ENCODE data around the gene PCNX2.

The PCNX2 gene

DNA sequence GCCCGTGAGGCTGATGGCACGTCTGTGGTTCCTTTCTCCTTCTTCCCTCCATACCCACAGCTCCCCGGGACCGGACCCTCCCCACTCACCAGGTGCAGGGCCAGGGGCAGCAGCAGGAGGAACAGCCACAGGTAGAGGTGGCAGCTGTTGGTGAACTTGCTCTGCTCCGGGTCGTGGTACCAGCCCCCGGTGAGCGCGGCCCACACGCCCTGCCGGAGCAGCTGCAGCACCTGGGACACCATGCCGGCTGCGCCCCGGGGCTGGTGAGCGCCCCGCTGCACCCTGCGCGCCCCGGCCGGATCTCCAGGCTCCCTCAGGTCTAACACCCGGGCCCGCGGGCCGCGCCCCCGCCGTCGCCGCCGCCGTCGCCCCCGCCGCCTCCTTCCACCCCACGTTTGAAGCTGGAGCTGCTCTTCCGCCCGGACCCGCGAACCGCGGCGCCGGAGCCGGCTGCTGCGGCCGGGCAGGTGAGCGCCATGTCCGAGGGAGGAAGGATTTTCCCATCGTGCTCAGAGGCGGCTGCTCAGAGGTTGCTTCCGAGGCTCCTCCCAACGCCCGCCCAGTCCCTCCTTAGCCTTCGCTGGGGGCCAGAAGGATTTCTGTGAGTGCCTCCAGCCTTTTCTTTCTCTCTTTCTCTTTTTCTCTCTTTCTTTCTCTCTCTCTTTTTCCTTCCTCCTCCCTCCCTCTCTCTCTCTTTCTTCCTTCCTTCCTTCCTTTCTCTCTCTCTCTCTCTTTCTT, at the start of gene PCNX2 (continued):
- 0 out of 2 replicates have a peak, but pooled peaks have one; percentile 31 for TF ChIP-seq ZNF518A (tag by site-specific recombination; conservative IDR thresholded peaks at IDR 0.05; ENCODE audit: low read depth)
- peak; percentile 48 for TF ChIP-seq ZEB2 (tag by site-specific recombination; IDR thresholded peaks at IDR 0.05)
- TF ChIP-seq ZNF707 (tag by site-specific recombination; IDR thresholded peaks at IDR 0.05): no peak
- no peak for TF ChIP-seq ZNF404 (tag by site-specific recombination; IDR thresholded peaks at IDR 0.05)
- TF ChIP-seq, protein P1, sequence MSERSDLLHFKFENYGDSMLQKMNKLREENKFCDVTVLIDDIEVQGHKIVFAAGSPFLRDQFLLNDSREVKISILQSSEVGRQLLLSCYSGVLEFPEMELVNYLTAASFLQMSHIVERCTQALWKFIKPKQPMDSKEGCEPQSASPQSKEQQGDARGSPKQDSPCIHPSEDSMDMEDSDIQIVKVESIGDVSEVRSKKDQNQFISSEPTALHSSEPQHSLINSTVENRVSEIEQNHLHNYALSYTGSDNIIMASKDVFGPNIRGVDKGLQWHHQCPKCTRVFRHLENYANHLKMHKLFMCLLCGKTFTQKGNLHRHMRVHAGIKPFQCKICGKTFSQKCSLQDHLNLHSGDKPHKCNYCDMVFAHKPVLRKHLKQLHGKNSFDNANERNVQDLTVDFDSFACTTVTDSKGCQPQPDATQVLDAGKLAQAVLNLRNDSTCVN (tag by site-specific recombination; optimal IDR thresholded peaks at IDR 0.05): peak; percentile 79
- TF ChIP-seq, protein P2, sequence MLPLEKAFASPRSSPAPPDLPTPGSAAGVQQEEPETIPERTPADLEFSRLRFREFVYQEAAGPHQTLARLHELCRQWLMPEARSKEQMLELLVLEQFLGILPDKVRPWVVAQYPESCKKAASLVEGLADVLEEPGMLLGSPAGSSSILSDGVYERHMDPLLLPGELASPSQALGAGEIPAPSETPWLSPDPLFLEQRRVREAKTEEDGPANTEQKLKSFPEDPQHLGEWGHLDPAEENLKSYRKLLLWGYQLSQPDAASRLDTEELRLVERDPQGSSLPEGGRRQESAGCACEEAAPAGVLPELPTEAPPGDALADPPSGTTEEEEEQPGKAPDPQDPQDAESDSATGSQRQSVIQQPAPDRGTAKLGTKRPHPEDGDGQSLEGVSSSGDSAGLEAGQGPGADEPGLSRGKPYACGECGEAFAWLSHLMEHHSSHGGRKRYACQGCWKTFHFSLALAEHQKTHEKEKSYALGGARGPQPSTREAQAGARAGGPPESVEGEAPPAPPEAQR (tag by site-specific recombination; IDR thresholded peaks at IDR 0.05): peak; percentile 43; the same call in 1 of the 2 replicates
- TF ChIP-seq HOXA7 (CRISPR knock-in tag; IDR thresholded peaks at IDR 0.05; ENCODE audit: borderline replicate concordance): no peak
- no peak for TF ChIP-seq KLF1 (tag by site-specific recombination; IDR thresholded peaks at IDR 0.05)
- peak; percentile 94 for TF ChIP-seq ZNF561 (tag by site-specific recombination; IDR thresholded peaks at IDR 0.05; ENCODE audit: borderline replicate concordance)
- peak; percentile 27; the same call in 1 of the 2 replicates for TF ChIP-seq ZNF513 (tag by site-specific recombination; IDR thresholded peaks at IDR 0.05)
- peak; percentile 58 for TF ChIP-seq ZXDB (tag by site-specific recombination; IDR thresholded peaks at IDR 0.05)
- TF ChIP-seq OVOL3 (tag by site-specific recombination; IDR thresholded peaks at IDR 0.05): no peak
- no peak for TF ChIP-seq ZBTB7A (tag by site-specific recombination; IDR thresholded peaks at IDR 0.05; ENCODE audit: low read depth)
- TF ChIP-seq ZNF248 (tag by site-specific recombination; IDR thresholded peaks at IDR 0.05): no peak
- TF ChIP-seq ZNF596 (tag by site-specific recombination; IDR thresholded peaks at IDR 0.05): peak; percentile 95
- TF ChIP-seq MYNN (tag by site-specific recombination; IDR thresholded peaks at IDR 0.05; ENCODE audit: borderline replicate concordance): peak; percentile 52; the same call in 1 of the 2 replicates
- TF ChIP-seq ZNF146 (tag by site-specific recombination; IDR thresholded peaks at IDR 0.05): no peak
- TF ChIP-seq INSM2 (tag by site-specific recombination; IDR thresholded peaks at IDR 0.05): no peak; the same call in 1 of the 2 replicates
- no peak for TF ChIP-seq TRIM28 (IDR thresholded peaks at IDR 0.05; ENCODE audit: borderline replicate concordance, low read length)
- TF ChIP-seq KLF16 (tag by site-specific recombination; IDR thresholded peaks at IDR 0.05): peak; percentile 11
- TF ChIP-seq, protein P3, sequence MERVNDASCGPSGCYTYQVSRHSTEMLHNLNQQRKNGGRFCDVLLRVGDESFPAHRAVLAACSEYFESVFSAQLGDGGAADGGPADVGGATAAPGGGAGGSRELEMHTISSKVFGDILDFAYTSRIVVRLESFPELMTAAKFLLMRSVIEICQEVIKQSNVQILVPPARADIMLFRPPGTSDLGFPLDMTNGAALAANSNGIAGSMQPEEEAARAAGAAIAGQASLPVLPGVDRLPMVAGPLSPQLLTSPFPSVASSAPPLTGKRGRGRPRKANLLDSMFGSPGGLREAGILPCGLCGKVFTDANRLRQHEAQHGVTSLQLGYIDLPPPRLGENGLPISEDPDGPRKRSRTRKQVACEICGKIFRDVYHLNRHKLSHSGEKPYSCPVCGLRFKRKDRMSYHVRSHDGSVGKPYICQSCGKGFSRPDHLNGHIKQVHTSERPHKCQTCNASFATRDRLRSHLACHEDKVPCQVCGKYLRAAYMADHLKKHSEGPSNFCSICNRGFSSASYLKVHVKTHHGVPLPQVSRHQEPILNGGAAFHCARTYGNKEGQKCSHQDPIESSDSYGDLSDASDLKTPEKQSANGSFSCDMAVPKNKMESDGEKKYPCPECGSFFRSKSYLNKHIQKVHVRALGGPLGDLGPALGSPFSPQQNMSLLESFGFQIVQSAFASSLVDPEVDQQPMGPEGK (tag by site-specific recombination; IDR thresholded peaks at IDR 0.05): peak; percentile 94
- TF ChIP-seq REPIN1 (tag by site-specific recombination; IDR thresholded peaks at IDR 0.05; ENCODE audit: low read depth): no peak; the same call in 1 of the 2 replicates
- TF ChIP-seq, protein P4, sequence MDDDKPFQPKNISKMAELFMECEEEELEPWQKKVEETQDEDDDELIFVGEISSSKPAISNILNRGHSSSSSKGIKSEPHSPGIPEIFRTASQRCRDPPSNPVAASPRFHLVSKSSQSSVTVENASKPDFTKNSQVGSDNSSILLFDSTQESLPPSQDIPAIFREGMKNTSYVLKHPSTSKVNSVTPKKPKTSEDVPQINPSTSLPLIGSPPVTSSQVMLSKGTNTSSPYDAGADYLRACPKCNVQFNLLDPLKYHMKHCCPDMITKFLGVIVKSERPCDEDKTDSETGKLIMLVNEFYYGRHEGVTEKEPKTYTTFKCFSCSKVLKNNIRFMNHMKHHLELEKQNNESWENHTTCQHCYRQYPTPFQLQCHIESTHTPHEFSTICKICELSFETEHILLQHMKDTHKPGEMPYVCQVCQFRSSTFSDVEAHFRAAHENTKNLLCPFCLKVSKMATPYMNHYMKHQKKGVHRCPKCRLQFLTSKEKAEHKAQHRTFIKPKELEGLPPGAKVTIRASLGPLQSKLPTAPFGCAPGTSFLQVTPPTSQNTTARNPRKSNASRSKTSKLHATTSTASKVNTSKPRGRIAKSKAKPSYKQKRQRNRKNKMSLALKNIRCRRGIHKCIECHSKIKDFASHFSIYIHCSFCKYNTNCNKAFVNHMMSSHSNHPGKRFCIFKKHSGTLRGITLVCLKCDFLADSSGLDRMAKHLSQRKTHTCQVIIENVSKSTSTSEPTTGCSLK (tag by site-specific recombination; IDR thresholded peaks at IDR 0.05): no peak
